K562 (cell line): ENCODE measurements around the gene PRDM15. TPM values are rescaled to one million over a fixed set of nuclear protein-coding genes. Genes with fewer than 3 reads are reported as not detected.

Source experiments
- ATAC-seq: fragments of 200-7000 bp; cut with Tn5 transposase; 3 replicates; pipeline ENCODE4 v1.9.1; 2020; ENCODE audit warnings: moderate library complexity
- BruUV-seq: library from RNA; stranded (reverse); fragments of 400-500 nt; replicated peaks from 2 replicates; lab custom pipeline; 2021; lab: Mats Ljungman, UMichigan
- CTCF ChIA-PET: fragments of 300-600 bp; formaldehyde crosslinking; extraction: SDS; loops from one replicate; lab custom pipeline; 2021; ENCODE audit warnings: low intra/inter-chr PET ratio; lab: Yijun Ruan, JAX
- POLR2A ChIA-PET: fragments of 300-600, 350-650 bp; sonication (Branson Sonifier 250); formaldehyde crosslinking; extraction: SDS; loops from one replicate; lab custom pipeline; 2021; ENCODE audit warnings: antibody characterized with exemption, inconsistent platforms; lab: Yijun Ruan, JAX
- DNase-seq, 4 experiments: peaks; one replicate each; pipeline versions ENCODE4 v3.0.0 to v3.0.0-alpha.2; 2011 to 2018; ENCODE audit warnings: low spot score in 3 of 4, mixed read lengths in 3 of 4; ENCODE audit errors: extremely low read depth in 1 of 4
- FAIRE-seq: peaks from 2 replicates; lab custom pipeline; 2011; peaks lifted over from hg19 to GRCh38; lab: Jason Lieb, UNC
- H2AFZ ChIP-seq: 2 replicates; pipeline ENCODE4 v1.6.0; 2011; ENCODE audit warnings: low read depth, low read length, control low read depth, inconsistent platforms
- H3K27ac ChIP-seq: fragments of 200-600 bp; 3 replicates; pipeline ENCODE4 v1.8.0; 2011; ENCODE audit warnings: low read depth, mild to moderate bottlenecking, control low read depth, inconsistent platforms, low read length, moderate library complexity, mixed read lengths; ENCODE audit errors: extremely low read depth
- H3K27me3 ChIP-seq, 2 experiments: fragments of 300-600 bp in 1 of 2; 2 replicates in 1 of 2; 3 replicates in 1 of 2; pipeline versions ENCODE4 v1.6.0 to v1.8.0; 2011; ENCODE audit warnings: inconsistent platforms in 2 of 2, low read length in 2 of 2, mild to moderate bottlenecking in 1 of 2, mixed read lengths in 1 of 2, moderate library complexity in 1 of 2; ENCODE audit not compliant: control insufficient read depth in 2 of 2, insufficient read depth in 2 of 2
- H3K36me3 ChIP-seq: fragments of 300-600 bp; 3 replicates; pipeline ENCODE4 v1.8.0; 2011; ENCODE audit warnings: mild to moderate bottlenecking, low read length, inconsistent platforms; ENCODE audit not compliant: control insufficient read depth, insufficient read depth
- H3K4me1 ChIP-seq, 2 experiments: fragments of 200-600 bp in 1 of 2; replicated peaks in 1 of 2; 2 replicates in 1 of 2; 3 replicates in 1 of 2; pipeline versions ENCODE4 v1.5.1 to v1.8.0; 2011; ENCODE audit warnings: inconsistent platforms in 2 of 2, low read length in 2 of 2, mild to moderate bottlenecking in 1 of 2, mixed read lengths in 1 of 2, moderate library complexity in 1 of 2; ENCODE audit not compliant: control insufficient read depth in 2 of 2, insufficient read depth in 2 of 2
- H3K4me2 ChIP-seq: 2 replicates; pipeline ENCODE4 v1.6.1; 2011; ENCODE audit warnings: low read length, control low read depth, inconsistent platforms, mixed read lengths; ENCODE audit not compliant: insufficient read depth
- H3K4me3 ChIP-seq: fragments of 200-600 bp; sonication (generic), shearing (Covaris generic); 2 replicates; pipeline ENCODE4 v1.5.1; 2016; ENCODE audit warnings: control low read depth, inconsistent platforms
- H3K79me2 ChIP-seq: fragments of 200-600 bp; 3 replicates; pipeline ENCODE4 v1.8.0; 2011; ENCODE audit warnings: low read length, inconsistent platforms; ENCODE audit not compliant: control insufficient read depth, insufficient read depth
- H3K9ac ChIP-seq, 2 experiments: 2 replicates each; pipeline versions ENCODE4 v1.6.0 to v1.6.1; 2011; ENCODE audit warnings: low read depth in 2 of 2, low read length in 2 of 2, control low read depth in 1 of 2, inconsistent platforms in 1 of 2, mild to moderate bottlenecking in 1 of 2, mixed read lengths in 1 of 2; ENCODE audit not compliant: insufficient read depth in 1 of 2
- H3K9me1 ChIP-seq: one replicate; pipeline ENCODE4 v1.6.0; 2011; ENCODE audit warnings: inconsistent platforms, mild to moderate bottlenecking, low read length, moderate library complexity; ENCODE audit not compliant: control insufficient read depth, insufficient read depth
- H3K9me3 ChIP-seq: replicated peaks from 2 replicates; pipeline ENCODE4 v1.5.1; 2011; ENCODE audit warnings: low read depth, low read length, inconsistent platforms; ENCODE audit not compliant: control insufficient read depth, insufficient read depth
- H4K20me1 ChIP-seq: replicated peaks from 2 replicates; pipeline ENCODE4 v1.6.1; 2011; ENCODE audit warnings: low read length, inconsistent platforms, mixed read lengths; ENCODE audit not compliant: control insufficient read depth, insufficient read depth
- ELK3 ChIP-seq: fragments of 450-650 bp; formaldehyde crosslinking; IDR thresholded peaks from 2 replicates; pipeline ENCODE4 v1.4.0; 2020; ENCODE audit warnings: mild to moderate bottlenecking
- FOXM1 ChIP-seq, 2 experiments: fragments of 450-650 bp in 1 of 2; sonication (generic) in 1 of 2; formaldehyde crosslinking in 1 of 2; IDR thresholded peaks; 2 replicates each; pipeline versions ENCODE4 v1.6.1 to v1.9.0; 2017 to 2022; ENCODE audit warnings: low read depth in 2 of 2, mild to moderate bottlenecking in 2 of 2, missing genetic modification reagents in 1 of 2, moderate library complexity in 1 of 2
- FOXP1 ChIP-seq: sonication (generic); formaldehyde crosslinking; IDR thresholded peaks from 2 replicates; pipeline ENCODE4 v1.8.0; 2022; ENCODE audit warnings: mild to moderate bottlenecking, missing genetic modification reagents
- POLR2AphosphoS2 ChIP-seq: IDR thresholded peaks from 2 replicates; pipeline ENCODE4 v1.6.1; 2012; ENCODE audit warnings: low read length, improper control_type of control experiment
- PTTG1 ChIP-seq: fragments of 450-650 bp; IDR thresholded peaks from 2 replicates; pipeline ENCODE4 v1.6.1; 2016; ENCODE audit warnings: low read depth, mild to moderate bottlenecking, missing genetic modification characterization, missing compliant biosample characterization
- RBM34 ChIP-seq: fragments of 200-400 bp; formaldehyde crosslinking; IDR thresholded peaks from 2 replicates; pipeline ENCODE4 v1.6.1; 2018; ENCODE audit warnings: low read length, borderline replicate concordance; ENCODE audit not compliant: insufficient read depth
- TCF15 ChIP-seq: fragments of 250-450 bp; sonication (Bioruptor Pico); IDR thresholded peaks from 2 replicates; pipeline ENCODE4 v1.8.0; 2022; ENCODE audit warnings: moderate library complexity, mild to moderate bottlenecking, inconsistent platforms
- XRCC4 ChIP-seq: IDR thresholded peaks from one replicate; pipeline ENCODE4 v1.6.1; 2011; ENCODE audit not compliant: insufficient read depth, insufficient read length; ENCODE audit errors: extremely low read depth
- ZNF12 ChIP-seq: sonication (generic); formaldehyde crosslinking; IDR thresholded peaks from 2 replicates; pipeline ENCODE4 v1.4.0; 2020; ENCODE audit warnings: mild to moderate bottlenecking, missing genetic modification reagents
- ZNF311 ChIP-seq: fragments of 250-450 bp; sonication (Bioruptor Pico); IDR thresholded peaks from 2 replicates; pipeline ENCODE4 v1.4.0; 2020; ENCODE audit warnings: mild to moderate bottlenecking, moderate library complexity
- ZNF347 ChIP-seq: fragments of 450-650 bp; formaldehyde crosslinking; IDR thresholded peaks from 2 replicates; pipeline ENCODE4 v1.4.0; 2020; ENCODE audit warnings: low read depth, mild to moderate bottlenecking, moderate library complexity
- WGBS: fragments of 100-300 bp; shearing (Covaris generic); methylation state at CpG from one replicate; pipeline ENCODE4 v1.1.6; 2016; ENCODE audit warnings: low coverage, mixed read lengths; ENCODE audit not compliant: insufficient coverage; ENCODE audit errors: missing lambda C conversion rate; 5-methylcytosine and 5-hydroxymethylcytosine counted together
- in situ Hi-C: fragments of 300-500 bp; cut with MboI; formaldehyde crosslinking; loops from 4 replicates; pipeline ENCODE4 v1.15.0; 2018; ENCODE audit warnings: inconsistent platforms, mixed read lengths
- intact Hi-C: fragments of 100-400 bp; cut with micrococcal nuclease; formaldehyde crosslinking; loops from 2 replicates; pipeline ENCODE4 v1.14.2; 2022
- polyA plus RNA-seq, 8 experiments: library from polyadenylated mRNA; depleted of rRNA in 4 of 8; stranded (reverse) in 5 of 8; unstranded in 3 of 8; fragments of >200 nt; fragmentation: Nextera tagmentation in 2 of 8; fragmentation: Illumina TruSeq in 1 of 8; extraction: Ambion mirVana in 2 of 8; extraction: Trizol in 1 of 8; gene quantifications; 2 replicates each; pipeline versions ENCODE4 v1.2.1 to v1.2.3, GENCODE V29; 2011 to 2014; ENCODE audit warnings: inconsistent platforms in 1 of 8, missing spikeins in 1 of 8
- total RNA-seq, 7 experiments: library from RNA; depleted of rRNA in 6 of 7; stranded (reverse); fragments of >200 nt in 6 of 7; fragmentation: Illumina TruSeq in 2 of 7; extraction: Trizol in 2 of 7; gene quantifications; 2 replicates each; pipeline versions ENCODE4 v1.2.1 to v1.2.3, GENCODE V29; 2011 to 2021; ENCODE audit warnings: low replicate concordance in 1 of 7
- TF ChIP-seq, protein P1 (sequence below), 2 experiments: fragments of 450-650 bp; conservative IDR thresholded peaks; 2 replicates each; pipeline ENCODE4 v1.6.1; 2017; ENCODE audit warnings: mild to moderate bottlenecking in 2 of 2, moderate library complexity in 2 of 2

Gene PRDM15
- total and polyA plus RNA-seq, 9 of the 15 experiments (the other 6 are each of a cell fraction or from before 2014, with no cell fraction given): 0.93 to 9.2 (median 6.2) TPM

DNA sequence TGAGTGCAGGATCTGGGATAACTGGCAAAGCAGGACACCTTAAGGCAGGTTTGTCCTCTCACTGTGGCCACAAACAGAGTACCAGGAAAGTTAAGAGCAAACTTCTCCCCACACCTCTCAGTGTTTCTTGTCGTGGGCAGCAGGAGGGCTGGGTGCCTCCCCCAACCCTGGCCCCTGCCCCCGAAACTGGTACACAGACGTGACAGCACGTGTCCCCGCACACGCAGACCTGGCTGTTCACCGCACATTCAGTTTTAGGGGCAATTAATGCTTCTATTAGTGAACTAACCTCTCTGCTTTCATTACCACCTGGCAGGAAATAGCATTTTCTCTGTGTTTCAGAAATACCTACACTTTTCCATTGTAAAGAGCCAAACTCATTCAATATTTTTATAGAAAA lies 79.4 kb downstream of the PRDM15 start:
- CTCF ChIA-PET: no interaction called here
- no peak for ATAC-seq
- WGBS: 82% methylated on average over 7 of the region's 7 CpGs
- POLR2A ChIA-PET: no interaction called here
- Histone ChIP-seq H3K9ac (no peak overlapping the region), H3K36me3 (peaks cover 38% of the 10 kb centered on the region; the same call in 2 of the 3 replicates), H3K4me1 (0 out of 5 replicates have a peak, but pooled peaks cover 0 to 2% of the 10 kb centered on the region in 2 experiments), H3K9me3 (no peaks in the 10 kb centered on the region; the same call in 1 of the 2 replicates), H3K4me2 (no peak overlapping the region), H3K27ac (no peak overlapping the region), H4K20me1 (no peaks in the 10 kb centered on the region; the same call in 1 of the 2 replicates), H3K4me3 (no peak overlapping the region), H3K9me1 (no peaks in the 10 kb centered on the region), H3K79me2 (no peaks in the 10 kb centered on the region), H2AFZ (no peak overlapping the region), H3K27me3 (peaks cover 8 to 9% of the 10 kb centered on the region in 2 experiments; a peak in 3 of 5 replicates)
- in situ Hi-C loops (no loop called here), intact Hi-C loops (no loop called here)
- BruUV-seq: no TSS peak
- no peak for DNase-seq
- no peak for TF ChIP-seq ELK3 (CRISPR knock-in tag)
- FAIRE-seq: no peak

DNA sequence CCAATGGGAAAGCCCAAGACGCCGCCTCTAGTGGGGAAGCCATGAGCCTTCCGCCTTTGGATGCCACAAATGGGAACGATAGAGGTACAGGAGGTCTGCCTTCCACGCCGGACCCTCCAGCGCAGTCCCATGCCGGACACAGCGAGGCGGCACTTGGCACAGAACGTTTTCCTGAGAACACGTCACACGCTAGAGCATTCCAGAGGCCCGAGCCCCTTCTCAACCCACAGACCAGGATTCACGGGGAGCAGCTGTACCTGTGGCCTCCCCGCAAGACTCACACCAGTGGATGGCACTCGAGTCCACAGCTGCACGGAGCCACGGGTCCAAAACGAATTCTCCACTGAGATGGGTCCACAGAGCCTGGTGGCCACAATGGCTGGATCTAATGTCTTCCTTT lies 80.8 kb downstream of the PRDM15 start:
- in situ Hi-C loops: no loop called here
- ATAC-seq: no peak
- TF ChIP-seq POLR2AphosphoS2: no peak
- TF ChIP-seq ZNF347: no peak
- no peak for TF ChIP-seq FOXP1 (CRISPR knock-in tag)
- TF ChIP-seq RBM34: no peak
- TF ChIP-seq ZNF12 (CRISPR knock-in tag): no peak
- TF ChIP-seq FOXM1 (IDR thresholded peaks at IDR 0.05; ENCODE audit: low read depth): no peak
- no peak for TF ChIP-seq FOXM1 (CRISPR knock-in tag; IDR thresholded peaks at IDR 0.05; ENCODE audit: low read depth)
- no peak for TF ChIP-seq TCF15 (CRISPR knock-in tag)
- TF ChIP-seq ZNF311 (CRISPR knock-in tag): no peak
- TF ChIP-seq PTTG1 (tag): no peak
- TF ChIP-seq, protein P1, sequence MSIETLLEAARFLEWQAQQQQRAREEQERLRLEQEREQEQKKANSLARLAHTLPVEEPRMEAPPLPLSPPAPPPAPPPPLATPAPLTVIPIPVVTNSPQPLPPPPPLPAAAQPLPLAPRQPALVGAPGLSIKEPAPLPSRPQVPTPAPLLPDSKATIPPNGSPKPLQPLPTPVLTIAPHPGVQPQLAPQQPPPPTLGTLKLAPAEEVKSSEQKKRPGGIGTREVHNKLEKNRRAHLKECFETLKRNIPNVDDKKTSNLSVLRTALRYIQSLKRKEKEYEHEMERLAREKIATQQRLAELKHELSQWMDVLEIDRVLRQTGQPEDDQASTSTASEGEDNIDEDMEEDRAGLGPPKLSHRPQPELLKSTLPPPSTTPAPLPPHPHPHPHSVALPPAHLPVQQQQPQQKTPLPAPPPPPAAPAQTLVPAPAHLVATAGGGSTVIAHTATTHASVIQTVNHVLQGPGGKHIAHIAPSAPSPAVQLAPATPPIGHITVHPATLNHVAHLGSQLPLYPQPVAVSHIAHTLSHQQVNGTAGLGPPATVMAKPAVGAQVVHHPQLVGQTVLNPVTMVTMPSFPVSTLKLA (conservative IDR thresholded peaks at IDR 0.05): no peak
- TF ChIP-seq XRCC4: no peak

More for the DNA sequence above, 80.8 kb downstream of the PRDM15 start:
- Histone ChIP-seq H3K4me2 (no peak overlapping the region), H4K20me1 (no peaks in the 10 kb centered on the region; the same call in 1 of the 2 replicates), H3K4me3 (no peak overlapping the region), H2AFZ (no peak overlapping the region), H3K27me3 (peaks cover 11 to 15% of the 10 kb centered on the region in 2 experiments; a peak in 3 of 5 replicates), H3K9me3 (no peaks in the 10 kb centered on the region; the same call in 1 of the 2 replicates), H3K4me1 (0 out of 5 replicates have a peak, but pooled peaks cover 0 to under 1% of the 10 kb centered on the region in 2 experiments), H3K79me2 (no peaks in the 10 kb centered on the region), H3K27ac (no peak overlapping the region), H3K9ac (no peak overlapping the region), H3K9me1 (no peaks in the 10 kb centered on the region), H3K36me3 (peaks cover 35% of the 10 kb centered on the region; the same call in 2 of the 3 replicates)
- ChIA-PET CTCF (no interaction called here), POLR2A (interaction anchor here (0.5 kb wide), 1 partner anchor 945 kb away, joined by 3 read pairs; no protein-coding TSS in a partner anchor)
- intact Hi-C loops: no loop called here
- no peak for DNase-seq
- BruUV-seq: no TSS peak
- no peak for FAIRE-seq
- 72% methylated on average over 20 of the region's 20 CpGs for WGBS
